HK-2 (cell line): ENCODE data around the gene UBL4A.
"Not testable (repeated sequence)": the region's sequence is repeated elsewhere in the genome, so short reads cannot be mapped to it uniquely, and the experiment has no call there.

Source experiments
- DNase-seq: peaks from one replicate; pipeline ENCODE4 v3.0.0-alpha.2; 2018; ENCODE audit not compliant: unreplicated experiment

UBL4A gene

DNA sequence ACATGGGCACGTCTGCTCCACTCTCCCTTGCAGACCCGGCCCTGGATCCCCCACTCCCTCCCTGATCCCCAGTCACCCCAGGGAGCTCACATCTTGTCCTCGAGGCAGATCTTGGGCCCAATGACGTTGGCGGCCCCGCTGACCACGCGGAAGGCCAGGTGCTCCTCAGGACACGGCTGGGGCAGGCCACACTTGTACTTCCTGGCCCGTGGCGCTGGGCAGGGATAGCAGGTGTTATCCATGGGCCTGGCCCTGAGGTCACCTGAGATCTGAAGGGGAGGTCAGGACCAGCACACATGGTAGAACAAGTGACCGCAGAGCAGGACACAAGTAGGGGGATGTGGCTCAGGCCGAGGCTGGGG lies 21.9 kb upstream of the UBL4A start:
- DNase-seq: no peak

DNA sequence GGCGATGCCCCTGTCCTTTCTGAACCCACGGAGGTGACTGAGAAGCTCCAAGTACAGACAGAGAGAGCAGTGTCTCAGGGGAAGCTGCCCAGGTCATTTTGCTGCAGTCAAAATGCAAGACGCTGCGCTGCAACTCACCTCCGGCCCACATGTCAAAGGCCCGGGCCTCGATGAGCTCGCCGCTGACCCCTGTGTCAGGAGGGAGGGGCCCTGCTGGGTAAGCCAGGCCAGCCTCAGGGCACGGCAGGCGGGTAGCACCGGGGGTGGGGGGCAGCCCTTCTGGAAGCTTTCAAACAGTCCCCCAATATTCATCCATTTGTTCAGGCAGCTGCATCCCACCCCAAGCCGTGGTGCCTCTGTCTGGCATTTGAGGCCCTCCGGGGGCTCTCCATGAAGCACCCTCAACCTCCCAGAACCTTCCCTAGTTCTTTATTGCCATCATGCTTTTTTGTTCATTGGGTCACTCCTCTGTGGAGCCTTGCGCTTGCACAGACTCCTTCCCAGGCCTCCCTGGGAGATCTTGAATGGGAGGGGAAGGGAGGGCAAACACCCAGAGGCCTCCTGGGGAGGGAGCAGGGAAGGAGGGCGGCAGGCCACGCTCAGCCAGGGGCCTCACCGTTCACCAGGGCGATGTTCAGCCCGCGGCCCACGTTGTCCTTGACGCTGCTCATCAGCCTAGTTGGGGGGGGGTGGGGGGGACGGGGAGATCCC lies 21.4 kb upstream of the UBL4A start:
- no peak for DNase-seq

- no peak for DNase-seq
Observed at GRCh38 chrX:154506483-154507332, 20.3 kb upstream of the UBL4A start.

DNA sequence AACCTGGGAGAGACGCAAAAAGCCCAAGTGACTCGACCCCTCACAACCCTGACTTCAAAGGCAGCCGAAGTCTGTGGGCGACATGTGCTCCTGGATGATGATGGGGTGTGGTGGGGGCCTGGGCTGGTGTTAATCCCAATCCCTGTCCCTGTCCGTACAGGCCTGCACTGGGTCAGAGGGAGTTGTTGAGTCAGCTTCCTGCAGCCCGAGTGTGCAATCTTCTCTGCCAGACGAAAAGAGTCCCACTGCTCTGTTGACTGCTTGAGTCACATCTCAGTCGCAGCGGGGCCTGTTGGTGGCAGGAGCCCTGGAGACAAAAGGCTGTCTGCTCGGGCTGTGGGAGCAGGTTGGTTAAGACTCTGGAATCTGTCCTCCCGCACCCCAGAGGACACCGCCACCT lies 19.3 kb upstream of the UBL4A start:
- DNase-seq: peak; percentile 57

GRCh38 chrX:154502989-154503388 lies 16.6 kb upstream of the UBL4A start:
- DNase-seq: no peak

DNA sequence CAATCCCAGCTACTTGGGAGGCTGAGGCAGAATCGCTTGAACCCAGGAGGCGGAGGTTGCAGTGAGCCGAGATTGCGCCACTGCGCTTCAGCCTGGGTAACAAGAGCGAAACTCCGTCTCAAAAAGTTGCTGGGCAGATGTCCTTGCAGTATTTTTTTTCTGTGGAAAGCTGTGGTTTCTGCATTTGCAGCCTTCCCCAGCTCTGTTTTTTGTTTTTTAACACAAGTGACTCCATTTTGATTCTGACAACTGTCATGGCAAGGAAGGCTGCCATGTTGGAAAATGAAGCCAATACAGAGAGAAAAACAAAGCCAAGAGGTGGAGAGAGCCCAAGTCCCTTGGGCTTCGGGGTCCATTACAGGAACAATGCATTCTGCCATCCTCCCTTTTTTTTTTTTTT lies 15.7 kb upstream of the UBL4A start:
- DNase-seq: no peak

DNA sequence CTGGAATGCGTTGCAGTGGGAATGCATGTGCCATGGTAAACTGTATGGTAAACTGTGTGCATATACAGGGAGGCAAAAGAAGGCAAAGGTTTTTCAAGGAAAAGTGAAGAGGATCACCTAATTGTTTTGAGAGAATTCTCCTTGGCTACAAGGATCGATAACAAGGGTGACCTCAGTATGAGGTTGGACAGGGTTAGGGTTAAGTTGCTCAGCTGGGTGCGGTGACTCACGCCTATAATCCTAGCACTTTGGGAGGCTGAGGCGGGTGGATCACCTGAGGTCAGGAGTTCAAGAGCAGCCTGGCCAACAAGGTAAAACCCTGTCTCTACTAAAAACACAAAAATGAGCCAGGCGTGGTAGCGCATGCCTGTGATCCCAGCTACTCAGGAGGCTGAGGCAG lies 15.0 kb upstream of the UBL4A start:
- DNase-seq: not testable (repeated sequence)

DNA sequence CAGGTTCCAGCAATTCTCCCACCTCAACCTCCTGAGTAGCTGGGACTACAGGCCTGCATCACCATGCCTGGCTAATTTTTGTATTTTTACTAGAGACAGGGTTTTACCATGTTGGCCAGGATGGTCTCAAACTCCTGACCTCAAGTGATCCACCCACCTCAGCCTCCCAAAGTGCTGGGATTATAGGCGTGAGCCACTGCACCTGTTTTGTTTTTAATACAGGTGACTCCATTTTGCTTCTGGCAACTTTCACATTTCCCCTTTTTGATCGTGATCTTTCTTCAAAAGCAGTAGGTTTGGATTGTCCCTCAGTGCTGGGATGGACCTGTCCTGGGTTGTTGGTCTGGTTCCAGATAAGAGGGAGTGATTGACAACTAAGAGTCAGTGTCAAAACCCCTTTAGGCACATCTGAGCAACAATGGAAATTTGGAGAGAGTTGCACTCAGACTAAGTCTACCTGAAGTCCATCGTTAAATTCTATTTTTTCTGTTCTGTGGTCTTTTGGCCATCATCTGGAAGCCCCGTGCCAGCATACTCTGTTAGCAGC lies 10.2 kb upstream of the UBL4A start:
- not testable (repeated sequence) for DNase-seq

DNA sequence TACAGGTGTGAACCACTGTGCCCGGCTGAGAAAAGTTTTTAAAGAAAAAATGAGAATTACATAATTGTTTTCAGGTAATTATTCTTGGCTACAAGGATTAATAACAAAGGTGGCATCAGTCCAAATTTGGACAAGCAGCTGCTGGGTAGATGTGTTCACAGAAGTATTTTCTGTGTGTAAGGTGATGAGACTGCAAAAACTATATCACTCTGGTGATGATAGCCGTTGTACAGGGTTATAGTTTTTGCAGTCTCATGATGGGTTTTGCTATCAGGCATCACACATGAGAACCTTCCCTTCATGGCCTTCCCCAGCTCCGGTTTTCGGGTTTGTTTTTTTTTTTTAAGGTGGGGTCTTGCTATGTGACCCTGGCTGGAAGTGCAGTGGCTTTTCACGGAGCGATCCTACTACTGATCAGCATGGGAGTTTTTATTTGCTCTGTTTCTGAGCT lies 9.1 kb upstream of the UBL4A start:
- no peak for DNase-seq

DNA sequence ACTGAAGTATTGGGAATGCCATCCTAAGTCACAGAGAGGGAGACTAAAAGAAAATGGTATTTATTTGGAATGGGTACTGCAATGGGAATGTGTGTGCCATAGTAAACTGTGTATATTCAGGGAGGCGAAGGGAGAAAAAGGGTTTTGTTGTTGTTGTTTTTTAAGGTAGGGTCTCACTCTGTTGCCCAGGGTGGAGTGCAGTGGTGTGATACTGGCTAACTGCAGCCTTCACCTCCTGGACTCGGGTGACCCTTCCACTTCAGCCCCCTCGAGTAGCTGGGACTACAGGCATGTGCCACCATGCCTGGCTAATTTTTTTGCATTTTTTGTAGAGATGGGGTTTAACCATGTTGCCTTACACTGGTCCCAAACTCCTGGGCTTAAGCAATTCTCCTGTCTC lies 8.3 kb upstream of the UBL4A start:
- DNase-seq: no peak

DNA sequence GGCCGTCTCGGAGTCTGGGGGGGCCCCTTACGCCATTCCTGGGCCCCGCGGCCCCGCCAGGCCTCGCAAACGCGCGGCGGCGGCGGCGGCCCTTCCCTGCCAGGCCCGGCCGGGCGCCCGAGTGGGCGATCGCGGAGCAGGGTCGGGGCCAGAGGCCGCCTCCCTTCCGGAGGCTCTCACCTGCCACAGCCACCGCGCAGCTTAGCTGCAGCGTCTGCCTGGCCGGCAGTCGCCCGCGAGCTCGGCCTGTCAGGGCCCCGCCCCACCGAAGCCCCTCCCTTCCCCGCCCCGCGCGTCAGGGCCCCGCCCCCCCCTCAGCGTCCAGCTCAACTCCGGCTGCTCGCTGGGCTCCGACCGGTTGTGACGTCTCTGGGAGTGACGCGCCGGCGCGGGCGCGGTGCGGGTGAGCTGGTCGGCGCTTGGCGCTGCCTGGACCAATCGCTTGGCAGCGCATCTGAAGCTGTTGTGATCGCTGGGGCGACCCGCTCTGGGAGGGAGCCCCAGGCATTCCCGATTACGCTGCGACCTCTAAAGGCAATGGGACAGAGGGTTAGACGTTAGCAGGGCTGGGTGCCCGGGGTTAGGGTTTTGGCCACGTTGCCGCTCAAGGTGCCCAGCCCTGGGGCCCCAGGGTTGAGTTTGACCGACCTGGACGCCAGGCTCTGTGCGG lies 4.1 kb upstream of the UBL4A start, which contains the start of gene SLC10A3:
SLC10A3 (minus strand) TSS at position 216 of the 670 bp plus-strand sequence. CDS start 1,689 bp downstream, outside the sequence.
- peak; percentile 95 for DNase-seq

DNA sequence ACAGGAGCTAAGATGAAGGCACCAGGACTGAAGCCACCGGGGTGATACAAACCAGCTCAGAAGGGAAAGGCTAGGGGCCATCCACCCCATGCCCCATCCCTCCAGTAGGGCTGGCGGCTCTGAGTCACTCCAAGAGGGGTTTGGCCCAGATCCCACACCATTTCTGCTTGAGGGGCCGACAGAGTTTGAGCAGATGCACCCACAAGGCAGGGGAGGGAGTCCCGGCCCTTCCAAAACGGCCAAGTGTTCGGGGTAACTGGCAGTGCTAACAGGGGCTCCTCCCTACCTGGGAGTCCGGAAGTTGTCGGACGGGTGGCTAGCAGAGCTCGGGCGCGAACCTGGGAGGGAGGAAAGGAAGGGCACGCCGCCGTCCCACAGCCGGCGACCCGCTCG lies 3.6 kb upstream of the UBL4A start:
- DNase-seq: peak; percentile 58

DNA sequence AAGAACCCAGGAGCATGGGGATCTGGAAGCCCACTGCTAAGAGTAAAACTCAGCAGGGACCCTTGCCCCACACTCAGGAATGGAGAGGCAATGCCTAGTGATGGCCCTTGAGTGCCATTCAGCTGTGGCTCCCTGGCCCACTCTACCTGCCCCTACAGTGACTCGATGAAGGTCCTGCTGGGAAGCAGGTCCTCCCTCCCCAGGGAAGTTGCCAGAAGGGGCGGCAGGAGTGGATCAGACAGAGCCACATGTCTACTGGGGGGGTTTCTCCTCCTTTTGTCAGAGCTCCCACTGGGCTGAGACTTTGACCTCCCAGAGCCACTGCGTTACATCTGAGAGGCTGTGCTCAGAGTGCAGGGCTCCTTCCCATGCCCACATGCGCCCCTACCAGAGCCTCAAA lies 2.8 kb upstream of the UBL4A start:
- DNase-seq: no peak

- DNase-seq: no peak
Observed at GRCh38 chrX:154488336-154489075, 2.1 kb upstream of the UBL4A start.

DNA sequence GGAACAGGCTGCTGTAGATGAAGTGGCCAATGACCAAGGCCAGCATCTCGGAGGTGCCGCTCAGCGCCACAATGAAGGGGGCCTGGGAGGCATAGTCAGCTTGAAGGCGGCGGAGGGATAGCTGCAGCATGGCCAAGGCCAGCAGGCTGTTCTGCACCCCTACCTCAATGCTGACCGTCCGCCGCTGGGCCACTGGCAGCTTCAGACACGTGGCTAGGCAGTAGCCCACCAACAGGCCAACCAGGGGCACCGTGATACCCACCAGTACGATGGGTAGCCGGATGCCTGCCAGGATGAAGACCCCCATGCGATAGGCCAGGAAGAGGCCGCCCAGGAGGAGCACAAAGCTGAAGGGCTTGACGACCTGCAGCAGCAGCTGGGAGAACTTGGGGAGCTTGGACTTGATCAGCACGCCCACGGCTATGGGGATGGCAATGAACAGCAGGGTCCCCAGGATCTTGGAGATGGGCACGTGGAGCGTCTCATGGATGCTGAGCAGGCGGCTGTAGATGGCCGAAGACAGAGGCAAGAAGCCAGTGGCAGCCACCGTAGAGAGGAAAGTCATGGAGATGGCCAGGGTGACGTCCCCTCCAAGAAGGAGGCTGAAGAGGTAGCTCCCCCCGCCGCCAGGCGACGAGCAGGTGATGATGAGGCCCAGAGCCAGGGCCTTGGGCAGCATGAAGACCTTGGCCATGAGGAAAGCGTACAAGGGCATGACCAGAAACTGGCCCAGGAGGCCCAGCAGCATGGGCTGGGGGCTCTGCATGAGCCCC lies 1.3 kb upstream of the UBL4A start:
- DNase-seq: no peak

DNA sequence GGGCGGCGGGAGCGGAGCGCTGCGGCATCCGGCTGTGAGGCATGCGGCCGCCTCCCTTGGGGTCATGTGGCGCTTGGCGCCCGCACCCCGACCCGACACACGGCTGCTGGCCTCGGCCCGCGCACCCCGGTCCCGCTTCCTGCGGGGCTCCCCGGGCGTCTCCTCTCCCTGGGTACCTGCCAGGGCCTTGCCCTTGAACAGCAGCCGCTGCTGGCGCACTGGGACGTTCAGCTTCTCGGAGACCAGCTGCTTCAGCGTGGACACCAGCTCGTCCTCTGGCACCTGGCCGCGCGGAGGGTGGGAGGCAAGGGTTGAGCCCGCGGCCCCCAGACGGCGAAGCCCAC lies 391 bp downstream of the UBL4A start:
- DNase-seq: peak; percentile 37

DNA sequence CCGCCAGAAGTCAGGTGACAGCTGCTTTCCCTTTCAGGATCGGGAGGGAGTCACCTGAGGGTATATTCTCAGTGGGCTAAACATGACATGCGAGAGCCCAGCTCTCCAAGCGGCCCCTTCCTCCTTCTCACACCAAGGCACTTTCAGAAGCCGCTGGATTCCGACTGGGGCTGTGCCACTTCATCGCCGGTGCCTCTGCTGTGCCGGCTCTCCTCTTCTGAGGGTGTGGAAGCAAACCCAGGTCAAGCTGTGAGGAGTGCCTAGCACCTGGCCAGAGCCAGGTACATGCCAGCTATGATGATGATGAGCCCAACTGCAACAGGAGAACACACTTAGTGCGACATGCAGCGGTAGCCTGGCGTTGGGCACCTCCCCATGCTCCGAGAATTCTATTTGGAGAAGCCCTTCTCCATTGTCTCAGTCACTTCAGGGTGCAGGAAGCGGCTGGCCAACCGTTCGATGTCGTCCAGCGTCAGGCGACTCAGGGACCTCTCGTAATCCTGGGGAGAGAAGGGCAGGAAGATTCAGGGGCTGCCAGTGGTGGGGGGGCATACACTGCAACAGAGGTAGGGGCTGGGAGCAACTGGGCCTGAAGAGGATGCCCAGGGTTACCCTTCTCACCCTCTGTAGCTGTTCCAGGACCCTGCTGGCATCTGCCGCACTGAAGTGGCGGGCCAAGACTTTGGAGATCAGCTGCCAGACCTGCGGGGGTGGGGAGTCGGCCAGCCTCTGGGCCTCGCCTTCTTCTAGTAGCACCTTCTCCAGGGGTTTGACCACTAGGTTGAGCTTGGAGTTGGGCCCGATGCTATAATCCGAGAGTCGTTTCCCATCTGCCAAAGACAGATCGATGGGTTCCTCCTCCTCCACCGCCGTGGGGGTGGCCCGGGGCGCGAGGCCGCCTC lies 1.0 kb downstream of the UBL4A start:
- no peak for DNase-seq

DNA sequence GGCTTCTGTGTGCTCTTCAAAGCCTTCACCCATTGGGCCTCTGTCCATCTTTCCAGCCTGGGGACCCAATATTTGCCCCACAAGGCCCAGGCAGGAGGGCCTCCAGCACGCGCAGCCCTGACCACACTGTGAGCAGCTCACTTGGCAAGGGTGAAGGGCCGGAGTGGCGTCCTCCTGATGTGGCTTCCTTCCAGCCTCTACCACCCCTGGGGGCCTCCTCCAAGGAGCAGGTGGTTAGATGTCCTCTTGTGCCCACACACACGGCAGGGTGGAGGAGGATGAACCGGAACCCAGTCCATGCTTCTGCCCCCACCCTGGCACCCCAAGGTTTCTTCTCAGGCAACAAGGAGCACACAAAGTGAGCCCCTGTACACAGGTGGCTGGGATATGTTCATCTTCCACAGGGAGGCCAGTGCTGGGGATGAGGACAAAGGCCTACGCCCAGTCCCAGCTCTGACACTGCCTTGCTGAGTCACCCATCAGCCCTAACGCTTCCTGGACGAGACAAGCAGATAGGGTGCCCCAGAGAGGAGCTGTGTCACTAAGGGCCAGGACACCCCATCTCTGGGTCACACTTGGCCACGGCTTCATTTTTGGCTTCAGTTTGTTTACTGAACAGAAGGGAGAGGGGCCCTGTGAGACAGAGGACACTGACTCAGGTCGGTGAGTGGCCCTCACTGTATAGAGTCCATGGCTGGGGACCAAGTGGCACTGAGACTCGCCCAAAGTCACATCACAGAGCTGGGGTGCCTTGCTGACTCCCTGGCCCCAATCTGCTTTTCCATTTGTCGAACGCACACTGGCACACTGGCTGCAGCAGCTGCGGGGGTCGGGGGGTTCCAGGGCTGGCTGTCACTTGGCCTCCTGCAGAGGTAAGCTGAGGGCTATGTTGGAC lies 1.9 kb downstream of the UBL4A start:
- peak; percentile 36 for DNase-seq

GRCh38 chrX:154483325-154483724 lies 3.1 kb downstream of the UBL4A start:
- DNase-seq: no peak
